Ureter (tissue), 1 donor: Measurements from ENCODE around the gene DUS1L. TPM values are rescaled to one million over a fixed set of nuclear protein-coding genes. Genes with fewer than 3 reads are reported as not detected.

Source experiments
- DNase-seq: peaks from one replicate; pipeline ENCODE4 v3.0.0-alpha.2; 2020; ENCODE audit warnings: low spot score
- total RNA-seq: library from RNA; stranded (reverse); gene quantifications from one replicate; pipeline ENCODE4 v1.2.4, GENCODE V29; 2023
- donor health status: DM: yes; HTN: yes; CAD: no.

DUS1L gene
- total RNA-seq: 158 TPM

GRCh38 chr17:82065638-82066303 lies at the start of gene DUS1L:
Gene DUS1L, minus strand, starts transcription at chr17:82065804. Its CDS starts 745 bp downstream, at chr17:82065059.
- DNase-seq: no peak

GRCh38 chr17:82114872-82115271 lies 49.3 kb upstream of the DUS1L start:
- no peak for DNase-seq

GRCh38 chr17:82114447-82114846 lies 48.8 kb upstream of the DUS1L start:
- no peak for DNase-seq

- no peak for DNase-seq
Measured at GRCh38 chr17:82113941-82114340, 48.3 kb upstream of the DUS1L start.

GRCh38 chr17:82113422-82113821 lies 47.8 kb upstream of the DUS1L start:
- no peak for DNase-seq

- no peak for DNase-seq
Measured at GRCh38 chr17:82112914-82113311, 47.3 kb upstream of the DUS1L start.

- DNase-seq: no peak
Measured at GRCh38 chr17:82112181-82112913, 46.7 kb upstream of the DUS1L start.

- DNase-seq: no peak
Measured at GRCh38 chr17:82110298-82110697, 44.7 kb upstream of the DUS1L start.

- DNase-seq: no peak
Measured at GRCh38 chr17:82108961-82109475, 43.4 kb upstream of the DUS1L start.

GRCh38 chr17:82108496-82108945 lies 42.9 kb upstream of the DUS1L start:
- DNase-seq: no peak

- no peak for DNase-seq
Measured at GRCh38 chr17:82108038-82108437, 42.4 kb upstream of the DUS1L start.

GRCh38 chr17:82107341-82107860 lies 41.8 kb upstream of the DUS1L start:
- DNase-seq: no peak

GRCh38 chr17:82106688-82107305 lies 41.2 kb upstream of the DUS1L start:
- DNase-seq: no peak

GRCh38 chr17:82105882-82106687 lies 40.5 kb upstream of the DUS1L start:
- DNase-seq: peak; percentile 84

- no peak for DNase-seq
Measured at GRCh38 chr17:82105417-82105881, 39.8 kb upstream of the DUS1L start.

- no peak for DNase-seq
Measured at GRCh38 chr17:82104797-82105416, 39.3 kb upstream of the DUS1L start.

- DNase-seq: peak; percentile 92
Measured at GRCh38 chr17:82103553-82104451, 38.2 kb upstream of the DUS1L start.

GRCh38 chr17:82101767-82102679 lies 36.4 kb upstream of the DUS1L start:
- DNase-seq: no peak

- no peak for DNase-seq
Measured at GRCh38 chr17:82101301-82101715, 35.7 kb upstream of the DUS1L start.
